ENCODE results near the gene FASTKD2. TPM values are rescaled to one million over a fixed set of nuclear protein-coding genes. Genes with fewer than 3 reads are reported as not detected.

FASTKD2 gene
- total RNA-seq, 2 donors from 2014 or later, result 24.3 to 40.1 TPM

- Mint-ChIP-seq H3K27me3 (no peaks in the 10 kb centered on the region), H3K36me3 (ENCODE audit: low read depth) (no peaks in the 10 kb centered on the region), H3K4me3 (no peak overlapping the region), H3K9me3 (no peaks in the 10 kb centered on the region), H3K27ac (no peak overlapping the region), H3K4me1 (no peaks in the 10 kb centered on the region)
- no peak for ATAC-seq (replicated peaks)
These were observed 73.3 kb downstream of the FASTKD2 start for GRCh38 chr2:206838690-206839089.

GRCh38 chr2:206840999-206841398 is 75.6 kb downstream of the FASTKD2 start:
- no peak for ATAC-seq (replicated peaks)
- Mint-ChIP-seq H3K4me1 (no peaks in the 10 kb centered on the region), H3K9me3 (no peaks in the 10 kb centered on the region), H3K27me3 (no peaks in the 10 kb centered on the region), H3K4me3 (no peak overlapping the region), H3K27ac (no peak overlapping the region), H3K36me3 (ENCODE audit: low read depth) (no peaks in the 10 kb centered on the region)

Other genes starting within 250 kb of the FASTKD2 start
- not detected for gene FAM237A, start 123.1 kb upstream of the FASTKD2 start, total RNA-seq
- gene DYTN, start 47.2 kb upstream of the FASTKD2 start, total RNA-seq, result not detected
- 1 to 10 TPM in 1 of 2 donors, under 1 TPM in 1; 0.56 to 1.1 TPM for gene MDH1B, start 278 bp upstream of the FASTKD2 start, total RNA-seq
- gene CPO, start 173.9 kb downstream of the FASTKD2 start, total RNA-seq, result not detected

All from activated T-helper 17 cell treated with anti-CD3 and anti-CD28 coated beads, Interleukin-2, amount 50 U/mL, for 72 hours (primary cell).